H9 (cell line): Measurements from ENCODE around the gene NPLOC4. TPM values are rescaled to one million over a fixed set of nuclear protein-coding genes. Genes with fewer than 3 reads are reported as not detected.

Source experiments
- DNase-seq: peaks from one replicate; pipeline ENCODE4 v3.0.0-alpha.2; 2017
- H2AFZ ChIP-seq: one replicate; pipeline ENCODE4 v1.6.1; 2013; ENCODE audit warnings: mild to moderate bottlenecking, low read length, control low read depth, moderate library complexity
- H2AK5ac ChIP-seq: 2 replicates; pipeline ENCODE4 v1.6.1; 2013; ENCODE audit warnings: low read length, control low read depth, mixed read lengths; ENCODE audit not compliant: insufficient read length
- H2BK120ac ChIP-seq: one replicate; pipeline ENCODE4 v1.6.1; 2013; ENCODE audit warnings: low read depth, mild to moderate bottlenecking, low read length, control low read depth, inconsistent platforms; ENCODE audit not compliant: poor library complexity, severe bottlenecking
- H2BK12ac ChIP-seq: 2 replicates; pipeline ENCODE4 v1.6.1; 2013; ENCODE audit warnings: low read length, control low read depth, mixed read lengths, low read depth; ENCODE audit not compliant: insufficient read length
- H2BK15ac ChIP-seq: 2 replicates; pipeline ENCODE4 v1.6.1; 2013; ENCODE audit warnings: low read depth, low read length, control low read depth
- H2BK20ac ChIP-seq: one replicate; pipeline ENCODE4 v1.6.1; 2013; ENCODE audit warnings: low read depth, mild to moderate bottlenecking, low read length, control low read depth, inconsistent platforms; ENCODE audit not compliant: poor library complexity, severe bottlenecking
- H2BK5ac ChIP-seq: 2 replicates; pipeline ENCODE4 v1.6.1; 2013; ENCODE audit warnings: low read length, control low read depth, mixed read lengths; ENCODE audit not compliant: insufficient read length
- H3K14ac ChIP-seq: 2 replicates; pipeline ENCODE4 v1.6.1; 2013; ENCODE audit warnings: low read length, control low read depth; ENCODE audit not compliant: insufficient read depth
- H3K18ac ChIP-seq: 2 replicates; pipeline ENCODE4 v1.6.1; 2013; ENCODE audit warnings: low read depth, mild to moderate bottlenecking, mixed read lengths, low read length, control low read depth; ENCODE audit not compliant: insufficient read length
- H3K23ac ChIP-seq: 2 replicates; pipeline ENCODE4 v1.6.1; 2013; ENCODE audit warnings: low read length, control low read depth, mixed read lengths, low read depth; ENCODE audit not compliant: insufficient read length
- H3K23me2 ChIP-seq: 2 replicates; pipeline ENCODE4 v1.6.1; 2013; ENCODE audit warnings: low read depth, mild to moderate bottlenecking, mixed read lengths, low read length, control low read depth; ENCODE audit not compliant: insufficient read length, poor library complexity, severe bottlenecking
- H3K27ac ChIP-seq: 2 replicates; pipeline ENCODE4 v1.5.1; 2013; ENCODE audit warnings: low read length, control low read depth, mixed read lengths, low read depth; ENCODE audit not compliant: insufficient read length
- H3K27me3 ChIP-seq: 2 replicates; pipeline ENCODE4 v1.6.1; 2013; ENCODE audit warnings: low read length, control low read depth, inconsistent platforms; ENCODE audit not compliant: insufficient read depth
- H3K4ac ChIP-seq: 2 replicates; pipeline ENCODE4 v1.6.1; 2013; ENCODE audit warnings: low read depth, mild to moderate bottlenecking, control low read depth, inconsistent platforms, low read length, moderate library complexity
- H3K4me1 ChIP-seq: 2 replicates; pipeline ENCODE4 v1.6.1; 2013; ENCODE audit warnings: low read length, control low read depth, inconsistent platforms; ENCODE audit not compliant: insufficient read depth
- H3K4me2 ChIP-seq: 2 replicates; pipeline ENCODE4 v1.6.1; 2013; ENCODE audit warnings: low read length, control low read depth, mixed read lengths; ENCODE audit not compliant: insufficient read length, insufficient read depth
- H3K56ac ChIP-seq: 2 replicates; pipeline ENCODE4 v1.6.1; 2013; ENCODE audit warnings: low read depth, mild to moderate bottlenecking, mixed read lengths, low read length, control low read depth; ENCODE audit not compliant: insufficient read length
- H3K79me1 ChIP-seq: 2 replicates; pipeline ENCODE4 v1.6.1; 2013; ENCODE audit warnings: low read depth, mild to moderate bottlenecking, moderate library complexity, low read length, control low read depth, inconsistent platforms; ENCODE audit not compliant: insufficient read depth, poor library complexity, severe bottlenecking
- H3K79me2 ChIP-seq: 2 replicates; pipeline ENCODE4 v1.6.1; 2013; ENCODE audit warnings: low read length, control low read depth, inconsistent platforms; ENCODE audit not compliant: insufficient read depth
- H3K9ac ChIP-seq: 2 replicates; pipeline ENCODE4 v1.6.1; 2013; ENCODE audit warnings: low read length, control low read depth, mixed read lengths; ENCODE audit not compliant: insufficient read length; ENCODE audit errors: extremely low read depth
- H3K9me3 ChIP-seq: one replicate; pipeline ENCODE4 v1.6.1; 2013; ENCODE audit warnings: low read depth, low read length, inconsistent platforms; ENCODE audit not compliant: control insufficient read depth
- H3T11ph ChIP-seq: one replicate; pipeline ENCODE4 v1.6.1; 2013; ENCODE audit warnings: mild to moderate bottlenecking, low read length, control low read depth, inconsistent platforms
- H4K20me1 ChIP-seq: one replicate; pipeline ENCODE4 v1.6.1; 2013; ENCODE audit not compliant: control insufficient read depth, insufficient read length, insufficient read depth
- H4K5ac ChIP-seq: 2 replicates; pipeline ENCODE4 v1.6.1; 2013; ENCODE audit warnings: low read depth, mild to moderate bottlenecking, mixed read lengths, low read length, control low read depth; ENCODE audit not compliant: insufficient read length
- H4K8ac ChIP-seq: replicated peaks from 2 replicates; pipeline ENCODE4 v1.6.1; 2013; ENCODE audit warnings: low read length, control low read depth, mixed read lengths, low read depth; ENCODE audit not compliant: insufficient read length
- H4K91ac ChIP-seq: 2 replicates; pipeline ENCODE4 v1.6.1; 2013; ENCODE audit warnings: low read depth, mild to moderate bottlenecking, moderate library complexity, mixed read lengths, low read length, control low read depth; ENCODE audit not compliant: insufficient read length
- H3K27ac Mint-ChIP-seq, 3 experiments: 2 replicates in 2 of 3; 3 replicates in 1 of 3; pipeline ENCODE4 v1.8.0; 2020 to 2021; ENCODE audit warnings: mixed read lengths in 3 of 3, mild to moderate bottlenecking in 1 of 3, moderate library complexity in 1 of 3
- H3K27me3 Mint-ChIP-seq: 2 replicates; pipeline ENCODE4 v1.8.0; 2021; ENCODE audit warnings: low read depth, mild to moderate bottlenecking, moderate library complexity, mixed read lengths
- H3K36me3 Mint-ChIP-seq, 3 experiments: 2 replicates in 2 of 3; 3 replicates in 1 of 3; pipeline ENCODE4 v1.8.0; 2020 to 2021; ENCODE audit warnings: low read depth in 3 of 3, mixed read lengths in 3 of 3; ENCODE audit not compliant: insufficient read depth in 1 of 3
- H3K4me1 Mint-ChIP-seq, 2 experiments: 2 replicates each; pipeline ENCODE4 v1.8.0; 2020; ENCODE audit warnings: mixed read lengths in 2 of 2
- H3K4me3 Mint-ChIP-seq, 2 experiments: 2 replicates in 1 of 2; 3 replicates in 1 of 2; pipeline ENCODE4 v1.8.0; 2020 to 2021; ENCODE audit warnings: mild to moderate bottlenecking in 2 of 2, mixed read lengths in 2 of 2, moderate library complexity in 1 of 2
- H3K9me3 Mint-ChIP-seq, 2 experiments: 2 replicates in 1 of 2; 3 replicates in 1 of 2; pipeline ENCODE4 v1.8.0; 2020; ENCODE audit warnings: mild to moderate bottlenecking in 2 of 2, mixed read lengths in 2 of 2, moderate library complexity in 1 of 2
- CTCF ChIP-seq: fragments of 200-600 bp; sonication (generic); conservative IDR thresholded peaks from 3 replicates; pipeline ENCODE4 v1.8.0; 2021; ENCODE audit warnings: antibody characterized with exemption, mild to moderate bottlenecking
- WGBS: extraction: QIAGEN DNeasy Blood & Tissue Kit; methylation state at CpG from one replicate; pipeline ENCODE4 v1.1.7; 2013; ENCODE audit warnings: missing lambda C conversion rate, low lambda C conversion rate, mixed read lengths; ENCODE audit not compliant: insufficient read length; ENCODE audit errors: extremely low coverage; 5-methylcytosine and 5-hydroxymethylcytosine counted together
- total RNA-seq: library from RNA; stranded (reverse); gene quantifications from 2 replicates; pipeline ENCODE4 v1.2.1, GENCODE V29; 2021

The NPLOC4 gene
- total RNA-seq, 1 experiment from 2014 or later = 103 TPM

DNA sequence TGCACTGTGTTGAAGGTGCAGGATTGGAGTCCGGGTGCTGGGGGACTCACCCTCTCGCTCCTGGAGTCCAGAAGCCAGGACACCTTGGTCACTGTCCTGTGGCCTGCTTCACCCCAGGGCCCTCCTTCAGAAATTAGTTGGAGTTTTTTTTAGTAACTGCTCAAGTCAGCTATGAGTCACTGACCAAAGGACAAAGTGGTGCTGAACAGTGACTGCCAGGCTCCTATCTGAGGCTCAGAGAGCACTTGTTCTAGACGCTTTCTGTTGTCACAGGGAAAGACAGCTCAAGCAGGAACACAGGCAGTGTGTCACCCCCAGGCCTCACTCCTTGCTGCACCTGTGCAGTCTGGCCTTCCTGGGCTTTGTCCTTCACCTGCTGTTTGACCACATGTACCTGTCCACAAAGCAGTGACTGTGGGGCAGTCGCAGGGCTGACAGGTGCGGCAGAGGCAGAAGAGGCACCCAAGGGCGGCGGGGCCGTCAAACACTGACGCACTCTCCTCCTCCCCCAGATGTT is 80.7 kb downstream of the NPLOC4 start:
- Histone ChIP-seq H3T11ph (no peak overlapping the region), H4K91ac (no peak overlapping the region), H2BK5ac (no peak overlapping the region), H3K79me1 (peaks cover 3% of the 10 kb centered on the region), H3K56ac (no peak overlapping the region), H2BK120ac (no peak overlapping the region), H3K4me1 (peaks cover under 1% of the 10 kb centered on the region; the same call in 1 of the 2 replicates), H3K27ac (no peak overlapping the region), H3K9me3 (no peaks in the 10 kb centered on the region), H3K4me2 (no peak overlapping the region), H3K18ac (no peak overlapping the region), H3K23ac (no peak overlapping the region), H3K23me2 (peaks cover 10% of the 10 kb centered on the region), H3K79me2 (no peaks in the 10 kb centered on the region), H2BK15ac (no peak overlapping the region), H4K20me1 (no peaks in the 10 kb centered on the region), H2BK20ac (no peak overlapping the region), H3K27me3 (no peaks in the 10 kb centered on the region), H4K8ac (no peak overlapping the region), H2BK12ac (no peak overlapping the region), H3K4ac (no peak overlapping the region), H2AK5ac (no peak overlapping the region), H4K5ac (no peak overlapping the region), H2AFZ (no peak overlapping the region), H3K9ac (no peak overlapping the region), H3K14ac (no peak overlapping the region)
- peaks cover 14% of the 10 kb centered on the region in 2 experiments for H3K4me1 Mint-ChIP-seq
- no peak overlapping the region for H3K4me3 Mint-ChIP-seq
- peaks cover 2 to 48% (median 34%) of the 10 kb centered on the region in 3 experiments; a peak in 6 of 7 replicates for H3K36me3 Mint-ChIP-seq
- no peaks in the 10 kb centered on the region for H3K27me3 Mint-ChIP-seq
- H3K27ac Mint-ChIP-seq = no peak overlapping the region
- H3K9me3 Mint-ChIP-seq = no peaks in the 10 kb centered on the region
- no peak for TF ChIP-seq CTCF
- no peak for DNase-seq
- no CpG with 5 or more reads among the region's 9 CpGs for WGBS
